K562 (cell line): ENCODE measurements around the gene ARID3A. TPM values are rescaled to one million over a fixed set of nuclear protein-coding genes. Genes with fewer than 3 reads are reported as not detected.

Experiments
- BRCA1 ChIP-seq, 2 experiments: fragments of 450-650 bp in 1 of 2; sonication (generic) in 1 of 2; formaldehyde crosslinking in 1 of 2; IDR thresholded peaks; 2 replicates each; pipeline versions ENCODE4 v1.5.0 to v1.6.1; 2017 to 2020; ENCODE audit warnings: mild to moderate bottlenecking in 1 of 2, missing genetic modification reagents in 1 of 2
- BRD9 ChIP-seq: fragments of 450-650 bp; IDR thresholded peaks from 2 replicates; pipeline ENCODE4 v1.6.1; 2018; ENCODE audit warnings: low read depth; ENCODE audit not compliant: partially characterized antibody
- CCNT2 ChIP-seq: IDR thresholded peaks from 2 replicates; pipeline ENCODE4 v1.6.1; 2011; ENCODE audit warnings: borderline replicate concordance, low read depth, mild to moderate bottlenecking, moderate library complexity, mixed read lengths, low read length; ENCODE audit not compliant: insufficient read length; ENCODE audit errors: extremely low read depth
- ELF4 ChIP-seq: fragments of 450-650 bp; formaldehyde crosslinking; IDR thresholded peaks from 2 replicates; pipeline ENCODE4 v1.4.0; 2022; ENCODE audit warnings: missing genetic modification characterization
- GATAD2B ChIP-seq: fragments of 450-650 bp; IDR thresholded peaks from 2 replicates; pipeline ENCODE4 v1.6.1; 2017; ENCODE audit warnings: mild to moderate bottlenecking, borderline replicate concordance
- HSF4 ChIP-seq: fragments of 250-450 bp; sonication (Bioruptor Pico); IDR thresholded peaks from 2 replicates; pipeline ENCODE4 v2.1.2; 2022; ENCODE audit warnings: mild to moderate bottlenecking, moderate library complexity, borderline replicate concordance
- RAD21 ChIP-seq, 2 experiments: fragments of 250-450 bp in 1 of 2; fragments of 450-650 bp in 1 of 2; sonication (Bioruptor Pico) in 1 of 2; formaldehyde crosslinking in 1 of 2; IDR thresholded peaks in 1 of 2; conservative IDR thresholded peaks in 1 of 2; 2 replicates each; pipeline versions ENCODE4 v1.4.0 to v1.8.0; 2020 to 2022; ENCODE audit warnings: mild to moderate bottlenecking in 2 of 2, moderate library complexity in 1 of 2
- RBM14 ChIP-seq: fragments of 200-400 bp; formaldehyde crosslinking; IDR thresholded peaks from 2 replicates; pipeline ENCODE4 v1.6.1; 2018; ENCODE audit warnings: low read depth, mild to moderate bottlenecking, low read length, moderate library complexity, borderline replicate concordance; ENCODE audit not compliant: insufficient read depth
- SAFB ChIP-seq: fragments of 200-400 bp; formaldehyde crosslinking; IDR thresholded peaks from 2 replicates; pipeline ENCODE4 v1.6.1; 2017; ENCODE audit warnings: low read depth, low read length, borderline replicate concordance
- ZEB2 ChIP-seq: fragments of 450-650 bp; IDR thresholded peaks from 2 replicates; pipeline ENCODE4 v1.6.1; 2016
- ZNF134 ChIP-seq: fragments of 250-450 bp; sonication (Bioruptor Pico); conservative IDR thresholded peaks from 2 replicates; pipeline ENCODE4 v1.4.0; 2020
- ZNF384 ChIP-seq: IDR thresholded peaks from 2 replicates; pipeline ENCODE4 v1.6.1; 2012; ENCODE audit warnings: low read depth, low read length, improper control_type of control experiment
- ZNF584 ChIP-seq: fragments of 200-800 bp; sonication (Bioruptor generic); IDR thresholded peaks from 2 replicates; pipeline ENCODE4 v1.6.1; 2016; ENCODE audit warnings: low read depth, mild to moderate bottlenecking, missing genetic modification characterization, missing compliant biosample characterization
- polyA plus RNA-seq, 8 experiments: library from polyadenylated mRNA; depleted of rRNA in 4 of 8; stranded (reverse) in 5 of 8; unstranded in 3 of 8; fragments of >200 nt; fragmentation: Nextera tagmentation in 2 of 8; fragmentation: Illumina TruSeq in 1 of 8; extraction: Ambion mirVana in 2 of 8; extraction: Trizol in 1 of 8; gene quantifications; 2 replicates each; pipeline versions ENCODE4 v1.2.1 to v1.2.3, GENCODE V29; 2011 to 2014; ENCODE audit warnings: inconsistent platforms in 1 of 8, missing spikeins in 1 of 8
- total RNA-seq, 7 experiments: library from RNA; depleted of rRNA in 6 of 7; stranded (reverse); fragments of >200 nt in 6 of 7; fragmentation: Illumina TruSeq in 2 of 7; extraction: Trizol in 2 of 7; gene quantifications; 2 replicates each; pipeline versions ENCODE4 v1.2.1 to v1.2.3, GENCODE V29; 2011 to 2021; ENCODE audit warnings: low replicate concordance in 1 of 7
- TF ChIP-seq, protein P1 (sequence below): fragments of 250-450 bp; sonication (Bioruptor Pico); IDR thresholded peaks from 2 replicates; pipeline ENCODE4 v1.8.0; 2021; ENCODE audit warnings: borderline replicate concordance, mild to moderate bottlenecking, moderate library complexity; ENCODE audit not compliant: poor library complexity, severe bottlenecking
- TF ChIP-seq, protein P2 (sequence below), 2 experiments: IDR thresholded peaks; 2 replicates each; pipeline ENCODE4 v1.6.1; 2011; ENCODE audit warnings: borderline replicate concordance in 1 of 2, control low read depth in 1 of 2, low read depth in 1 of 2, low read length in 1 of 2, mild to moderate bottlenecking in 1 of 2, mixed read lengths in 1 of 2, moderate library complexity in 1 of 2; ENCODE audit not compliant: insufficient read depth in 1 of 2, insufficient read length in 1 of 2, poor library complexity in 1 of 2, severe bottlenecking in 1 of 2; ENCODE audit errors: extremely low read depth in 1 of 2
- TF ChIP-seq, protein P3 (sequence below): IDR thresholded peaks from 2 replicates; pipeline ENCODE4 v1.6.1; 2016; ENCODE audit warnings: missing genetic modification characterization, missing compliant biosample characterization

The ARID3A gene
- total and polyA plus RNA-seq, 9 of the 15 experiments (the other 6 are each of a cell fraction or from before 2014, with no cell fraction given) = 1.4 to 118 (median 31.2) TPM

DNA sequence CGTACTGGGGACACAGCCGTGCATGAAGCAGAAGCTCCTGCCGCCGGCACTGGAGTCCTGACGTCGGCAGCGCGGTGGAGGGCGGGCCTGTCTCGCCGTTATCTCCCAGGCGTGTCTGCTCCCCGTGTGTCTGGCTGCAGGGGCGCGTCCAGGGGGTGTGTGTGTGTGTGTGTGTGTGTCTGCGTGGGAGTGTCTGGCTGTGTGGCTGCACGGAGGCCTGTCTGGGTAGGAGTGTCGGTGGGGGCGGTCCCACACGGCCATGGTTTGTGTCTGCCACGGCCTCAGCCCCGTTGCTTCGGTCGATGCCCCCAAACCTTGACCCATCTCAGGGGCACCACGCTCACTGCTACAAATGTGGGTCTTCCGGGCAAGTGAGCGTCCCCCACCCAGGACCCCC lies 18.3 kb downstream of the ARID3A start (continued):
- TF ChIP-seq RBM14 (0 out of 2 replicates have a peak, but pooled peaks have one; percentile 6), ELF4 (CRISPR knock-in tag) (peak; percentile 93), ZNF134 (CRISPR knock-in tag) (no peak), GATAD2B (peak; percentile 52; the same call in 1 of the 2 replicates), CCNT2 (peak; percentile 99), HSF4 (CRISPR knock-in tag) (no peak), ZNF384 (0 out of 2 replicates have a peak, but pooled peaks have one; percentile 46), ZNF584 (CRISPR knock-in tag) (no peak), RAD21 (CRISPR knock-in tag; conservative IDR thresholded peaks at IDR 0.05 in 1 of 2, IDR thresholded peaks at IDR 0.05 in 1 of 2) (peak in 1 of 2 experiments; percentile 23; a peak in 3 of 4 replicates), ZEB2 (peak; percentile 60; the same call in 1 of the 2 replicates), BRD9 (peak; percentile 72), SAFB (peak; percentile 79), BRCA1 (IDR thresholded peaks at IDR 0.05) (no peak), BRCA1 (CRISPR knock-in tag; IDR thresholded peaks at IDR 0.05) (no peak)
- TF ChIP-seq, protein P1, sequence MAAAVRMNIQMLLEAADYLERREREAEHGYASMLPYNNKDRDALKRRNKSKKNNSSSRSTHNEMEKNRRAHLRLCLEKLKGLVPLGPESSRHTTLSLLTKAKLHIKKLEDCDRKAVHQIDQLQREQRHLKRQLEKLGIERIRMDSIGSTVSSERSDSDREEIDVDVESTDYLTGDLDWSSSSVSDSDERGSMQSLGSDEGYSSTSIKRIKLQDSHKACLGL = no peak
- TF ChIP-seq, protein P2, sequence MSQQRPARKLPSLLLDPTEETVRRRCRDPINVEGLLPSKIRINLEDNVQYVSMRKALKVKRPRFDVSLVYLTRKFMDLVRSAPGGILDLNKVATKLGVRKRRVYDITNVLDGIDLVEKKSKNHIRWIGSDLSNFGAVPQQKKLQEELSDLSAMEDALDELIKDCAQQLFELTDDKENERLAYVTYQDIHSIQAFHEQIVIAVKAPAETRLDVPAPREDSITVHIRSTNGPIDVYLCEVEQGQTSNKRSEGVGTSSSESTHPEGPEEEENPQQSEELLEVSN (IDR thresholded peaks at IDR 0.05; ENCODE audit: borderline replicate concordance in 1 of 2, extremely low read depth in 1 of 2, insufficient read depth in 1 of 2, insufficient read length in 1 of 2, low read depth in 1 of 2, low read length in 1 of 2, poor library complexity in 1 of 2, severe bottlenecking in 1 of 2) = peak; percentile 24 to 56
- TF ChIP-seq, protein P3, sequence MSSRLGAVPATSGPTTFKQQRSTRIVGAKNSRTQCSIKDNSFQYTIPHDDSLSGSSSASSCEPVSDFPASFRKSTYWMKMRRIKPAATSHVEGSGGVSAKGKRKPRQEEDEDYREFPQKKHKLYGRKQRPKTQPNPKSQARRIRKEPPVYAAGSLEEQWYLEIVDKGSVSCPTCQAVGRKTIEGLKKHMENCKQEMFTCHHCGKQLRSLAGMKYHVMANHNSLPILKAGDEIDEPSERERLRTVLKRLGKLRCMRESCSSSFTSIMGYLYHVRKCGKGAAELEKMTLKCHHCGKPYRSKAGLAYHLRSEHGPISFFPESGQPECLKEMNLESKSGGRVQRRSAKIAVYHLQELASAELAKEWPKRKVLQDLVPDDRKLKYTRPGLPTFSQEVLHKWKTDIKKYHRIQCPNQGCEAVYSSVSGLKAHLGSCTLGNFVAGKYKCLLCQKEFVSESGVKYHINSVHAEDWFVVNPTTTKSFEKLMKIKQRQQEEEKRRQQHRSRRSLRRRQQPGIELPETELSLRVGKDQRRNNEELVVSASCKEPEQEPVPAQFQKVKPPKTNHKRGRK (tag) = no peak
